ENCODE measurements around the gene ADGRL3.
"Not testable (repeated sequence)": the region's sequence is repeated elsewhere in the genome, so short reads cannot be mapped to it uniquely, and the experiment has no call there.

The ADGRL3 gene

GRCh38 chr4:61468024-61468720 lies 268.0 kb downstream of the ADGRL3 start:
- Histone ChIP-seq H3K36me3 (ENCODE audit: insufficient read depth, low read length) (no peaks in the 10 kb centered on the region), H2AFZ (ENCODE audit: low read depth, low read length) (no peak overlapping the region), H3K9me3 (ENCODE audit: low read length) (no peaks in the 10 kb centered on the region), H3K4me1 (ENCODE audit: insufficient read depth, low read length) (peaks cover 7% of the 10 kb centered on the region), H3K4me3 (ENCODE audit: low read length) (no peak overlapping the region), H3K27me3 (ENCODE audit: insufficient read depth, low read length) (no peaks in the 10 kb centered on the region)

GRCh38 chr4:61473306-61473705 lies 273.2 kb downstream of the ADGRL3 start:
- H3K36me3 ChIP-seq (ENCODE audit: insufficient read depth, low read length), result no peaks in the 10 kb centered on the region
- no peaks in the 10 kb centered on the region for H3K9me3 ChIP-seq (ENCODE audit: low read length)
- H3K27me3 ChIP-seq (ENCODE audit: insufficient read depth, low read length), result no peaks in the 10 kb centered on the region
- no peak overlapping the region for H2AFZ ChIP-seq (ENCODE audit: low read depth, low read length)
- no peak overlapping the region for H3K4me3 ChIP-seq (ENCODE audit: low read length)
- peaks cover 5% of the 10 kb centered on the region for H3K4me1 ChIP-seq (ENCODE audit: insufficient read depth, low read length)

- peaks cover 5% of the 10 kb centered on the region for H3K4me1 ChIP-seq (ENCODE audit: insufficient read depth, low read length)
- H3K36me3 ChIP-seq (ENCODE audit: insufficient read depth, low read length), result no peaks in the 10 kb centered on the region
- no peak overlapping the region for H3K4me3 ChIP-seq (ENCODE audit: low read length)
- no peaks in the 10 kb centered on the region for H3K27me3 ChIP-seq (ENCODE audit: insufficient read depth, low read length)
- H3K9me3 ChIP-seq (ENCODE audit: low read length), result no peaks in the 10 kb centered on the region
- H2AFZ ChIP-seq (ENCODE audit: low read depth, low read length), result no peak overlapping the region
Measured at GRCh38 chr4:61478340-61478739, 278.2 kb downstream of the ADGRL3 start.

- H3K4me3 ChIP-seq (ENCODE audit: low read length), result no peak overlapping the region
- no peak overlapping the region for H2AFZ ChIP-seq (ENCODE audit: low read depth, low read length)
- no peaks in the 10 kb centered on the region for H3K36me3 ChIP-seq (ENCODE audit: insufficient read depth, low read length)
- no peaks in the 10 kb centered on the region for H3K27me3 ChIP-seq (ENCODE audit: insufficient read depth, low read length)
- H3K9me3 ChIP-seq (ENCODE audit: low read length), result no peaks in the 10 kb centered on the region
- peaks cover 2% of the 10 kb centered on the region for H3K4me1 ChIP-seq (ENCODE audit: insufficient read depth, low read length)
Measured at GRCh38 chr4:61485056-61485455, 284.9 kb downstream of the ADGRL3 start.

- no peak overlapping the region for H3K4me3 ChIP-seq (ENCODE audit: low read length)
- H3K9me3 ChIP-seq (ENCODE audit: low read length), result no peaks in the 10 kb centered on the region
- no peaks in the 10 kb centered on the region for H3K36me3 ChIP-seq (ENCODE audit: insufficient read depth, low read length)
- H3K4me1 ChIP-seq (ENCODE audit: insufficient read depth, low read length), result peaks cover 14% of the 10 kb centered on the region
- no peaks in the 10 kb centered on the region for H3K27me3 ChIP-seq (ENCODE audit: insufficient read depth, low read length)
- no peak overlapping the region for H2AFZ ChIP-seq (ENCODE audit: low read depth, low read length)
Measured at GRCh38 chr4:61489927-61490326, 289.8 kb downstream of the ADGRL3 start.

- Histone ChIP-seq H3K4me3 (ENCODE audit: low read length) (no peak overlapping the region), H2AFZ (ENCODE audit: low read depth, low read length) (no peak overlapping the region), H3K27me3 (ENCODE audit: insufficient read depth, low read length) (no peaks in the 10 kb centered on the region), H3K9me3 (ENCODE audit: low read length) (no peaks in the 10 kb centered on the region), H3K4me1 (ENCODE audit: insufficient read depth, low read length) (peaks cover 14% of the 10 kb centered on the region), H3K36me3 (ENCODE audit: insufficient read depth, low read length) (peaks cover 3% of the 10 kb centered on the region)
Measured at GRCh38 chr4:61493041-61493440, 292.9 kb downstream of the ADGRL3 start.

GRCh38 chr4:61493470-61493869 lies 293.3 kb downstream of the ADGRL3 start:
- H3K4me3 ChIP-seq (ENCODE audit: low read length), result no peak overlapping the region
- H3K9me3 ChIP-seq (ENCODE audit: low read length), result no peaks in the 10 kb centered on the region
- no peaks in the 10 kb centered on the region for H3K27me3 ChIP-seq (ENCODE audit: insufficient read depth, low read length)
- H2AFZ ChIP-seq (ENCODE audit: low read depth, low read length), result no peak overlapping the region
- peaks cover 6% of the 10 kb centered on the region for H3K36me3 ChIP-seq (ENCODE audit: insufficient read depth, low read length)
- H3K4me1 ChIP-seq (ENCODE audit: insufficient read depth, low read length), result peaks cover 14% of the 10 kb centered on the region

- Histone ChIP-seq H3K4me3 (ENCODE audit: low read length) (no peak overlapping the region), H3K27me3 (ENCODE audit: insufficient read depth, low read length) (no peaks in the 10 kb centered on the region), H3K4me1 (ENCODE audit: insufficient read depth, low read length) (no peaks in the 10 kb centered on the region), H3K36me3 (ENCODE audit: insufficient read depth, low read length) (peaks cover 16% of the 10 kb centered on the region), H3K9me3 (ENCODE audit: low read length) (no peaks in the 10 kb centered on the region), H2AFZ (ENCODE audit: low read depth, low read length) (no peak overlapping the region)
Measured at GRCh38 chr4:61500883-61501282, 300.8 kb downstream of the ADGRL3 start.

- H3K36me3 ChIP-seq (ENCODE audit: insufficient read depth, low read length), result peaks cover 16% of the 10 kb centered on the region
Measured at GRCh38 chr4:61501812-61502211, 301.7 kb downstream of the ADGRL3 start.

GRCh38 chr4:61505773-61506685 lies 305.9 kb downstream of the ADGRL3 start:
- no peaks in the 10 kb centered on the region for H3K36me3 ChIP-seq (ENCODE audit: insufficient read depth, low read length)
- H2AFZ ChIP-seq (ENCODE audit: low read depth, low read length), result no peak overlapping the region

More at GRCh38 chr4:61501812-61502211, 301.7 kb downstream of the ADGRL3 start:
- Histone ChIP-seq H3K9me3 (ENCODE audit: low read length) (no peaks in the 10 kb centered on the region), H3K4me3 (ENCODE audit: low read length) (no peak overlapping the region), H2AFZ (ENCODE audit: low read depth, low read length) (no peak overlapping the region), H3K27me3 (ENCODE audit: insufficient read depth, low read length) (no peaks in the 10 kb centered on the region), H3K4me1 (ENCODE audit: insufficient read depth, low read length) (peaks cover 7% of the 10 kb centered on the region)

GRCh38 chr4:61507091-61507490 lies 307.0 kb downstream of the ADGRL3 start:
- no peak overlapping the region for H3K4me3 ChIP-seq (ENCODE audit: low read length)
- peaks cover 4% of the 10 kb centered on the region for H3K9me3 ChIP-seq (ENCODE audit: low read length)
- H3K36me3 ChIP-seq (ENCODE audit: insufficient read depth, low read length), result no peaks in the 10 kb centered on the region
- no peak overlapping the region for H2AFZ ChIP-seq (ENCODE audit: low read depth, low read length)
- H3K27me3 ChIP-seq (ENCODE audit: insufficient read depth, low read length), result no peaks in the 10 kb centered on the region
- H3K4me1 ChIP-seq (ENCODE audit: insufficient read depth, low read length), result peaks cover 18% of the 10 kb centered on the region

More at GRCh38 chr4:61505773-61506685, 305.9 kb downstream of the ADGRL3 start:
- Histone ChIP-seq H3K27me3 (ENCODE audit: insufficient read depth, low read length) (no peaks in the 10 kb centered on the region), H3K4me3 (ENCODE audit: low read length) (no peak overlapping the region), H3K4me1 (ENCODE audit: insufficient read depth, low read length) (peaks cover 18% of the 10 kb centered on the region), H3K9me3 (ENCODE audit: low read length) (peaks cover 2% of the 10 kb centered on the region)

GRCh38 chr4:61509721-61510241 lies 309.7 kb downstream of the ADGRL3 start:
- not testable (repeated sequence) for H2AFZ ChIP-seq (ENCODE audit: low read depth, low read length); H3K36me3 ChIP-seq (ENCODE audit: insufficient read depth, low read length); H3K9me3 ChIP-seq (ENCODE audit: low read length); H3K4me3 ChIP-seq (ENCODE audit: low read length); H3K27me3 ChIP-seq (ENCODE audit: insufficient read depth, low read length)
- H3K4me1 ChIP-seq (ENCODE audit: insufficient read depth, low read length), result peaks cover 18% of the 10 kb centered on the region
